HCT116 (cell line): ENCODE data around the gene CEP72. TPM values are rescaled to one million over a fixed set of nuclear protein-coding genes. Genes with fewer than 3 reads are reported as not detected.

Experiments used
- ATAC-seq: fragments of 200-7000 bp; cut with Tn5 transposase; 2 replicates; pipeline ENCODE4 v1.9.1; 2020; ENCODE audit warnings: mild to moderate bottlenecking, moderate library complexity
- BruUV-seq: library from RNA; stranded (reverse); fragments of 400-500 nt; replicated peaks from 2 replicates; lab custom pipeline; 2021; lab: Mats Ljungman, UMichigan
- CTCF ChIA-PET: fragments of 300-600 bp; sonication (Branson Sonifier 250); formaldehyde crosslinking; loops from one replicate; lab custom pipeline; 2021; ENCODE audit warnings: antibody characterized with exemption; lab: Charles Lee
- POLR2A ChIA-PET: fragments of 300-600, 350-600 bp; sonication (Branson Sonifier 250); formaldehyde crosslinking; loops from one replicate; lab custom pipeline; 2021; ENCODE audit warnings: antibody characterized with exemption; lab: Charles Lee
- RAD21 ChIA-PET, 2 experiments: fragments of 300-600 bp; sonication (Branson Sonifier 250); formaldehyde crosslinking; loops; one replicate each; lab custom pipeline; 2023; ENCODE audit warnings: low total read pairs in 2 of 2; ENCODE audit not compliant: uncharacterized antibody in 2 of 2, unreplicated experiment in 2 of 2, low non-redundant PET in 1 of 2; lab: Charles Lee
- DNase-seq: peaks from one replicate; pipeline ENCODE4 v3.0.0-alpha.2; 2010; ENCODE audit warnings: low read depth, low spot score
- H2AFZ ChIP-seq: fragments of 200-600 bp; shearing (Covaris generic), sonication (generic); 2 replicates; pipeline ENCODE4 v1.6.1; 2017; ENCODE audit warnings: low read depth, mixed run types, mixed read lengths, antibody characterized with exemption, low read length; ENCODE audit not compliant: poor library complexity, severe bottlenecking
- H3K27ac ChIP-seq: 2 replicates; pipeline ENCODE4 v1.5.1; 2012; ENCODE audit warnings: low read depth, low read length
- H3K27me3 ChIP-seq: fragments of 200-600 bp; sonication (generic); 2 replicates; pipeline ENCODE4 v1.6.1; 2016; ENCODE audit warnings: mixed run types, low read length, mixed read lengths; ENCODE audit not compliant: insufficient read depth
- H3K36me3 ChIP-seq, 2 experiments: fragments of 200-500 bp in 1 of 2; fragments of 200-600 bp in 1 of 2; sonication (Bioruptor generic) in 1 of 2; sonication (generic) in 1 of 2; 2 replicates each; pipeline versions ENCODE4 v1.5.1 to v1.6.1; 2014 to 2016; ENCODE audit warnings: low read length in 2 of 2, inconsistent platforms in 1 of 2, mixed read lengths in 1 of 2, mixed run types in 1 of 2; ENCODE audit not compliant: insufficient read depth in 2 of 2, control insufficient read depth in 1 of 2
- H3K4me1 ChIP-seq, 2 experiments: fragments of 200-600 bp in 1 of 2; sonication (generic) in 1 of 2; 2 replicates each; pipeline versions ENCODE4 v1.5.1 to v1.6.1; 2012 to 2017; ENCODE audit warnings: low read length in 2 of 2, inconsistent platforms in 1 of 2, mild to moderate bottlenecking in 1 of 2, mixed read lengths in 1 of 2, mixed run types in 1 of 2, moderate library complexity in 1 of 2; ENCODE audit not compliant: insufficient read depth in 2 of 2, control insufficient read depth in 1 of 2
- H3K4me2 ChIP-seq: fragments of 200-600 bp; sonication (generic); 2 replicates; pipeline ENCODE4 v1.6.1; 2017; ENCODE audit warnings: mixed run types, low read length, mixed read lengths
- H3K4me3 ChIP-seq, 2 experiments: fragments of 200-600 bp in 1 of 2; sonication (generic) in 1 of 2; replicated peaks in 1 of 2; 2 replicates each; pipeline ENCODE4 v1.5.1; 2011 to 2016; ENCODE audit warnings: low read length in 2 of 2, control low read depth in 1 of 2, low read depth in 1 of 2, mild to moderate bottlenecking in 1 of 2, mixed read lengths in 1 of 2, mixed run types in 1 of 2
- H3K79me2 ChIP-seq: fragments of 200-600 bp; sonication (generic); 2 replicates; pipeline ENCODE4 v1.6.1; 2017; ENCODE audit warnings: mild to moderate bottlenecking, mixed run types, low read length, moderate library complexity, mixed read lengths; ENCODE audit not compliant: insufficient read depth
- H3K9ac ChIP-seq: fragments of 200-600 bp; sonication (generic); 2 replicates; pipeline ENCODE4 v1.6.1; 2016; ENCODE audit warnings: low read length, mixed read lengths
- H3K9me2 ChIP-seq: fragments of 200-600 bp; sonication (generic), shearing (Covaris generic); 2 replicates; pipeline ENCODE4 v1.6.1; 2017; ENCODE audit warnings: mixed run types, mild to moderate bottlenecking, moderate library complexity; ENCODE audit not compliant: insufficient read depth
- H3K9me3 ChIP-seq, 2 experiments: fragments of 200-500 bp in 1 of 2; fragments of 200-600 bp in 1 of 2; sonication (Bioruptor generic) in 1 of 2; sonication (generic) in 1 of 2; 2 replicates each; pipeline ENCODE4 v1.6.1; 2014 to 2017; ENCODE audit warnings: low read length in 2 of 2, mixed read lengths in 2 of 2, inconsistent platforms in 1 of 2, low read depth in 1 of 2, mild to moderate bottlenecking in 1 of 2, mixed run types in 1 of 2, moderate library complexity in 1 of 2; ENCODE audit not compliant: control insufficient read depth in 1 of 2, insufficient read depth in 1 of 2
- H4K20me1 ChIP-seq: fragments of 200-600 bp; sonication (generic), shearing (Covaris generic); 2 replicates; pipeline ENCODE4 v1.6.1; 2017; ENCODE audit warnings: mixed run types, mild to moderate bottlenecking, moderate library complexity; ENCODE audit not compliant: insufficient read depth
- CBX3 ChIP-seq: IDR thresholded peaks from 2 replicates; pipeline ENCODE4 v1.6.1; 2012; ENCODE audit warnings: low read depth
- EGR1 ChIP-seq: IDR thresholded peaks from 2 replicates; pipeline ENCODE4 v1.6.1; 2012; ENCODE audit warnings: low read depth
- FOSL1 ChIP-seq: IDR thresholded peaks from 2 replicates; pipeline ENCODE4 v1.6.1; 2012; ENCODE audit warnings: low read depth
- JUND ChIP-seq: IDR thresholded peaks from 2 replicates; pipeline ENCODE4 v1.6.1; 2012
- MAX ChIP-seq: IDR thresholded peaks from 2 replicates; pipeline ENCODE4 v1.6.1; 2012
- POLR2A ChIP-seq: IDR thresholded peaks from 2 replicates; pipeline ENCODE4 v1.7.0; 2011; ENCODE audit warnings: borderline replicate concordance; ENCODE audit not compliant: insufficient read depth, insufficient read length; ENCODE audit errors: extremely low read depth
- POLR2AphosphoS5 ChIP-seq: IDR thresholded peaks from 2 replicates; pipeline ENCODE4 v1.6.1; 2011; ENCODE audit warnings: mild to moderate bottlenecking, low read depth, low read length, moderate library complexity
- RAD21 ChIP-seq: IDR thresholded peaks from 2 replicates; pipeline ENCODE4 v1.6.1; 2012; ENCODE audit warnings: low read depth, mild to moderate bottlenecking
- REST ChIP-seq: IDR thresholded peaks from 2 replicates; pipeline ENCODE4 v1.6.1; 2012; ENCODE audit warnings: low read depth
- SP1 ChIP-seq: IDR thresholded peaks from 2 replicates; pipeline ENCODE4 v1.6.1; 2012; ENCODE audit warnings: low read depth
- SRF ChIP-seq: IDR thresholded peaks from 2 replicates; pipeline ENCODE4 v1.6.1; 2012; ENCODE audit warnings: low read depth
- TCF7L2 ChIP-seq: IDR thresholded peaks from 2 replicates; pipeline ENCODE4 v1.7.0; 2011; ENCODE audit warnings: borderline replicate concordance, inconsistent platforms; ENCODE audit not compliant: insufficient read depth, insufficient read length; ENCODE audit errors: extremely low read depth
- YY1 ChIP-seq: IDR thresholded peaks from 2 replicates; pipeline ENCODE4 v1.6.1; 2011; ENCODE audit warnings: low read length, low read depth, moderate library complexity, mild to moderate bottlenecking; ENCODE audit not compliant: insufficient replicate concordance; ENCODE audit errors: extremely low read depth
- ZFX ChIP-seq: fragments of 450-650 bp; IDR thresholded peaks from 2 replicates; pipeline ENCODE4 v1.6.1; 2017
- ZNF274 ChIP-seq: fragments of 200-500 bp; sonication (Bioruptor generic); IDR thresholded peaks from 2 replicates; pipeline ENCODE4 v1.6.1; 2014; ENCODE audit warnings: mild to moderate bottlenecking, low read depth, low read length, inconsistent platforms
- intact Hi-C: fragments of 100-400 bp; cut with micrococcal nuclease; formaldehyde crosslinking; loops from 2 replicates; pipeline ENCODE4 v1.10.0; 2022
- total RNA-seq: library from RNA; stranded (reverse); gene quantifications from one replicate; pipeline ENCODE4 v1.2.1, GENCODE V29; 2021; ENCODE audit not compliant: unreplicated experiment
- TF ChIP-seq, protein P1 (sequence below): IDR thresholded peaks from 2 replicates; pipeline ENCODE4 v1.6.1; 2012
- TF ChIP-seq, protein P2 (sequence below), 3 experiments: fragments of 200-600 bp in 1 of 3; sonication (generic) in 1 of 3; IDR thresholded peaks in 2 of 3; conservative IDR thresholded peaks in 1 of 3; 2 replicates each; pipeline ENCODE4 v1.5.1; 2012 to 2017; ENCODE audit warnings: low read depth in 2 of 3, low read length in 2 of 3, antibody characterized with exemption in 1 of 3, borderline replicate concordance in 1 of 3, control low read depth in 1 of 3, mild to moderate bottlenecking in 1 of 3, mixed read lengths in 1 of 3, mixed run types in 1 of 3, moderate library complexity in 1 of 3; ENCODE audit not compliant: insufficient read depth in 1 of 3

The CEP72 gene
- total RNA-seq, 1 experiment from 2014 or later, result 25.6 TPM

GRCh38 chr5:607541-608428, 4.4 kb upstream of the CEP72 start (continued):
- TF ChIP-seq REST, result no peak

DNA sequence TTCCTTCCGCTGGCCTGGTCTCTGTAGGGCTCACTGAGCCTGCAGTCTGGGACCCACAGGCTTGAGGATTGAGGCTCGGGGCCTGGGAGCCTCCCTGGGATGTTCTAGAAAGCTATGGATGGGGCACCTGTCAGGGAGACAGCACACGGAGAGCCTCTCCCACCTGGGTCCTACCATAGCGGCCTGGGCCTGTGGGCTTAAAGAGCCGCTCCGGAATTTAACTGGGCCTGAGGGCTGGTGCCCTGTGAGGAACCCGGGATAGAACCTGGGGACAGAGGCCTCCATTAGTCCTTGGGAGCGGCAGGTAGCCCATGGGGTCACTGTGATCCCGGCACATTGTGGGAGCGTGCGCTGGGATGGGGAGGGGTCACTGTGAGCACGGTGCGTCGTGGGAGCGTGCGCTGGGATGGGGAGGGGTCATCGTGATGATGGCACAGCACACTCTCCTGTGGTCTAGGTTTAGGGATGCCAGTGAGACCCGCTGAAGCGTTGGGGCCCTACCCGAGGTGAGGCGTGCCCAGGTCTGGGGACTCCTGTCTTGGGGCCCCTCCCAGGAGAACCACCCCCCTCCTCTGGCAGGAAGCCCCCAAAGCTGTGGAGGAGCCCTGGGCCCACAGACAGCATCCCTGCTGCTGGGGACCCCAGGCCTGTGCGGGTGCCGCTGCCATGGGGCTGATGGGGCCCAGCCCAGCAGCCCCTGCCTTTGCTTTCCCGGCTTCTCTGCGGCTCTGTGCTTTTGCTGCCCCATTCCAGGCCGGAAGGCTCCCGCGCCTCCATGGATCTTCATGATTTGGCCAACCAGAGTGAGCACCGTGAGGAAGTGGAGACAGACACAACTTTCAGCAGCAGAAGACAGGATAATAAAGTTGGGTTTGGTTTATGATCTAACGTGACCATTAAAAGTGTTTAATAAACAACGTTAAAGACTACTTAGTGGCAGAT, 3.4 kb upstream of the CEP72 start:
- peaks cover 0 to 11% of the 10 kb centered on the region in 2 experiments; a peak in 2 of 4 replicates for H3K4me1 ChIP-seq
- POLR2A ChIA-PET, result no interaction called here
- intact Hi-C loops, result no loop called here
- RAD21 ChIA-PET, result no interaction called here
- DNase-seq (no peak), ATAC-seq (no peak)
- no peaks in the 10 kb centered on the region for H4K20me1 ChIP-seq
- H3K79me2 ChIP-seq, result peaks cover 13% of the 10 kb centered on the region
- no peaks in the 10 kb centered on the region; a peak in 1 of 4 replicates for H3K36me3 ChIP-seq
- no peak overlapping the region for H3K4me2 ChIP-seq
- H3K4me3 ChIP-seq, result no peak overlapping the region
- no peaks in the 10 kb centered on the region for H3K9me3 ChIP-seq
- no peak overlapping the region for H3K9ac ChIP-seq
- no peak overlapping the region for H2AFZ ChIP-seq
- no TSS peak for BruUV-seq
- H3K27ac ChIP-seq, result no peak overlapping the region
- no peaks in the 10 kb centered on the region for H3K27me3 ChIP-seq
- CTCF ChIA-PET, result no interaction called here
- H3K9me2 ChIP-seq, result no peaks in the 10 kb centered on the region
- TF ChIP-seq MAX (no peak), ZNF274 (no peak), TCF7L2 (no peak), CBX3 (no peak), FOSL1 (no peak), JUND (no peak), EGR1 (no peak), YY1 (no peak), RAD21 (no peak), SRF (no peak), ZFX (no peak), POLR2A (no peak), SP1 (no peak), POLR2AphosphoS5 (no peak)
- TF ChIP-seq, protein P1, sequence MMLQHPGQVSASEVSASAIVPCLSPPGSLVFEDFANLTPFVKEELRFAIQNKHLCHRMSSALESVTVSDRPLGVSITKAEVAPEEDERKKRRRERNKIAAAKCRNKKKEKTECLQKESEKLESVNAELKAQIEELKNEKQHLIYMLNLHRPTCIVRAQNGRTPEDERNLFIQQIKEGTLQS, result no peak
- TF ChIP-seq, protein P2, sequence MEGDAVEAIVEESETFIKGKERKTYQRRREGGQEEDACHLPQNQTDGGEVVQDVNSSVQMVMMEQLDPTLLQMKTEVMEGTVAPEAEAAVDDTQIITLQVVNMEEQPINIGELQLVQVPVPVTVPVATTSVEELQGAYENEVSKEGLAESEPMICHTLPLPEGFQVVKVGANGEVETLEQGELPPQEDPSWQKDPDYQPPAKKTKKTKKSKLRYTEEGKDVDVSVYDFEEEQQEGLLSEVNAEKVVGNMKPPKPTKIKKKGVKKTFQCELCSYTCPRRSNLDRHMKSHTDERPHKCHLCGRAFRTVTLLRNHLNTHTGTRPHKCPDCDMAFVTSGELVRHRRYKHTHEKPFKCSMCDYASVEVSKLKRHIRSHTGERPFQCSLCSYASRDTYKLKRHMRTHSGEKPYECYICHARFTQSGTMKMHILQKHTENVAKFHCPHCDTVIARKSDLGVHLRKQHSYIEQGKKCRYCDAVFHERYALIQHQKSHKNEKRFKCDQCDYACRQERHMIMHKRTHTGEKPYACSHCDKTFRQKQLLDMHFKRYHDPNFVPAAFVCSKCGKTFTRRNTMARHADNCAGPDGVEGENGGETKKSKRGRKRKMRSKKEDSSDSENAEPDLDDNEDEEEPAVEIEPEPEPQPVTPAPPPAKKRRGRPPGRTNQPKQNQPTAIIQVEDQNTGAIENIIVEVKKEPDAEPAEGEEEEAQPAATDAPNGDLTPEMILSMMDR (IDR thresholded peaks at IDR 0.05 in 2 of 3, conservative IDR thresholded peaks at IDR 0.05 in 1 of 3; ENCODE audit: borderline replicate concordance in 1 of 3, insufficient read depth in 1 of 3, low read depth in 2 of 3, low read length in 2 of 3), result no peak
